IMR-90 (cell line): ENCODE data around the gene ST8SIA4. TPM values are rescaled to one million over a fixed set of nuclear protein-coding genes. Genes with fewer than 3 reads are reported as not detected.

ENCODE experiments used
- ATAC-seq: fragments of 200-7000 bp; cut with Tn5 transposase; 2 replicates; pipeline ENCODE4 v1.9.1; 2020; ENCODE audit warnings: low read depth, mild to moderate bottlenecking, moderate library complexity
- BruUV-seq: library from RNA; stranded (reverse); fragments of 400-500 nt; replicated peaks from 2 replicates; lab custom pipeline; 2021; lab: Mats Ljungman, UMichigan
- CTCF ChIA-PET: fragments of 300-600 bp; formaldehyde crosslinking; extraction: SDS; loops from one replicate; lab custom pipeline; 2021; ENCODE audit warnings: antibody characterized with exemption; lab: Yijun Ruan, JAX
- POLR2A ChIA-PET: fragments of 300-600 bp; sonication (Branson Sonifier 250); formaldehyde crosslinking; loops from one replicate; lab custom pipeline; 2022; ENCODE audit warnings: antibody characterized with exemption; ENCODE audit not compliant: unreplicated experiment; lab: Charles Lee
- DNase-seq: peaks from one replicate; pipeline ENCODE4 v3.0.0; 2013
- H2AFZ ChIP-seq: replicated peaks from 2 replicates; pipeline ENCODE3; 2013; ENCODE audit warnings: low read length, mild to moderate bottlenecking; ENCODE audit not compliant: poor library complexity
- H2AK5ac ChIP-seq: 2 replicates; pipeline ENCODE4 v1.6.1; 2013; ENCODE audit warnings: low read depth, low read length, inconsistent platforms
- H2AK9ac ChIP-seq: replicated peaks from 2 replicates; pipeline ENCODE3; 2013; ENCODE audit warnings: mild to moderate bottlenecking, low read depth, low read length, moderate library complexity; ENCODE audit not compliant: poor library complexity
- H2BK120ac ChIP-seq: 2 replicates; pipeline ENCODE4 v1.6.1; 2013; ENCODE audit warnings: low read depth, low read length, inconsistent platforms
- H2BK15ac ChIP-seq: 3 replicates; pipeline ENCODE4 v1.6.1; 2013; ENCODE audit warnings: low read depth, low read length, inconsistent platforms
- H2BK20ac ChIP-seq: 2 replicates; pipeline ENCODE4 v1.6.1; 2013; ENCODE audit warnings: low read depth, mild to moderate bottlenecking, inconsistent platforms, low read length, moderate library complexity
- H2BK5ac ChIP-seq: 2 replicates; pipeline ENCODE4 v1.6.1; 2013; ENCODE audit warnings: mild to moderate bottlenecking, low read depth, low read length, inconsistent platforms; ENCODE audit not compliant: poor library complexity, severe bottlenecking
- H3K14ac ChIP-seq: replicated peaks from 2 replicates; pipeline ENCODE4 v1.6.1; 2013; ENCODE audit warnings: low read depth, low read length, inconsistent platforms
- H3K18ac ChIP-seq: 2 replicates; pipeline ENCODE4 v1.6.1; 2013; ENCODE audit warnings: low read depth, low read length, control low read depth
- H3K23ac ChIP-seq: 2 replicates; pipeline ENCODE4 v1.6.1; 2013; ENCODE audit warnings: low read depth, low read length, inconsistent platforms
- H3K27ac ChIP-seq: 2 replicates; pipeline ENCODE4 v1.5.1; 2013; ENCODE audit warnings: mild to moderate bottlenecking, control low read depth, low read length; ENCODE audit not compliant: insufficient read depth
- H3K27me3 ChIP-seq: 2 replicates; pipeline ENCODE4 v1.6.1; 2013; ENCODE audit warnings: low read length; ENCODE audit not compliant: control insufficient read depth, insufficient read depth
- H3K36me3 ChIP-seq: 2 replicates; pipeline ENCODE4 v1.6.1; 2013; ENCODE audit warnings: low read length, mixed read lengths; ENCODE audit not compliant: control insufficient read depth, insufficient read depth
- H3K4ac ChIP-seq: 2 replicates; pipeline ENCODE4 v1.6.1; 2013; ENCODE audit warnings: low read depth, low read length, inconsistent platforms
- H3K4me1 ChIP-seq: 2 replicates; pipeline ENCODE4 v1.6.1; 2013; ENCODE audit warnings: low read length, mixed read lengths; ENCODE audit not compliant: control insufficient read depth, insufficient read depth
- H3K4me2 ChIP-seq: 2 replicates; pipeline ENCODE4 v1.6.1; 2013; ENCODE audit warnings: low read depth, mild to moderate bottlenecking, control low read depth, low read length, moderate library complexity
- H3K4me3 ChIP-seq: 2 replicates; pipeline ENCODE4 v1.5.1; 2013; ENCODE audit warnings: low read depth, mild to moderate bottlenecking, control low read depth, low read length, moderate library complexity; ENCODE audit not compliant: insufficient read depth
- H3K56ac ChIP-seq: 2 replicates; pipeline ENCODE4 v1.6.1; 2013; ENCODE audit warnings: low read length, inconsistent platforms; ENCODE audit not compliant: insufficient read depth; ENCODE audit errors: extremely low read depth
- H3K79me1 ChIP-seq, 2 experiments: 2 replicates each; pipeline ENCODE4 v1.6.1; 2013; ENCODE audit warnings: low read length in 2 of 2, inconsistent platforms in 1 of 2, low read depth in 1 of 2
- H3K9ac ChIP-seq: 2 replicates; pipeline ENCODE4 v1.6.1; 2013; ENCODE audit warnings: low read depth, low read length, control low read depth
- H3K9me1 ChIP-seq: 2 replicates; pipeline ENCODE4 v1.6.1; 2013; ENCODE audit warnings: low read length, inconsistent platforms; ENCODE audit not compliant: insufficient read depth
- H3K9me3 ChIP-seq: 2 replicates; pipeline ENCODE4 v1.6.1; 2013; ENCODE audit warnings: low read length; ENCODE audit not compliant: control insufficient read depth, insufficient read depth
- H4K20me1 ChIP-seq: 2 replicates; pipeline ENCODE4 v1.6.1; 2013; ENCODE audit warnings: low read length, inconsistent platforms; ENCODE audit not compliant: insufficient read depth
- H4K5ac ChIP-seq: 2 replicates; pipeline ENCODE4 v1.6.1; 2013; ENCODE audit warnings: mild to moderate bottlenecking, low read depth, low read length, control low read depth
- H4K8ac ChIP-seq, 2 experiments: 2 replicates each; pipeline ENCODE4 v1.6.1; 2013; ENCODE audit warnings: low read depth in 2 of 2, low read length in 2 of 2, control low read depth in 1 of 2, inconsistent platforms in 1 of 2
- H4K91ac ChIP-seq: 2 replicates; pipeline ENCODE4 v1.6.1; 2013; ENCODE audit warnings: low read depth, low read length, inconsistent platforms; ENCODE audit not compliant: insufficient read depth
- CHD1 ChIP-seq: IDR thresholded peaks from 2 replicates; pipeline ENCODE4 v1.6.1; 2012; ENCODE audit warnings: low read depth, low read length, improper control_type of control experiment
- WGBS, 2 experiments: methylation state at CpG; one replicate each; pipeline versions ENCODE4 v1.1.5 to v1.1.7; 2013; ENCODE audit warnings: missing lambda C conversion rate in 2 of 2; ENCODE audit not compliant: insufficient read length in 1 of 2; ENCODE audit errors: extremely low coverage in 2 of 2; 5-methylcytosine and 5-hydroxymethylcytosine counted together
- dilution Hi-C: fragments of 300-500 bp; cut with HindIII; formaldehyde crosslinking; loops from one replicate; pipeline ENCODE4 v1.14.3; 2018; ENCODE audit warnings: low sequenced_read_pairs; ENCODE audit not compliant: unreplicated experiment
- in situ Hi-C: fragments of 300-500 bp; cut with MboI; formaldehyde crosslinking; loops from 3 replicates; pipeline ENCODE4 v1.14.3; 2019; ENCODE audit warnings: low sequenced_read_pairs, inconsistent platforms, mixed read lengths
- intact Hi-C: fragments of 100-400 bp; cut with micrococcal nuclease; formaldehyde crosslinking; loops from 2 replicates; pipeline ENCODE4 v1.10.0; 2022
- polyA plus RNA-seq, 3 experiments: library from polyadenylated mRNA; depleted of rRNA; stranded (reverse); fragments of >200 nt; gene quantifications; 2 replicates each; pipeline ENCODE4 v1.2.3, GENCODE V29; 2012; ENCODE audit warnings: low replicate concordance in 1 of 3
- total RNA-seq: library from RNA; depleted of rRNA; stranded (reverse); fragments of >200 nt; gene quantifications from 2 replicates; pipeline ENCODE4 v1.2.3, GENCODE V29; 2012
- TF ChIP-seq, protein P1 (sequence below): conservative IDR thresholded peaks from 2 replicates; pipeline ENCODE4 v1.5.1; 2012; ENCODE audit warnings: mild to moderate bottlenecking, low read depth, low read length, improper control_type of control experiment

The ST8SIA4 gene
- total and polyA plus RNA-seq, 2 of the 4 experiments (the other 2 are of a cell fraction) = 0.02 to 0.18 TPM

DNA sequence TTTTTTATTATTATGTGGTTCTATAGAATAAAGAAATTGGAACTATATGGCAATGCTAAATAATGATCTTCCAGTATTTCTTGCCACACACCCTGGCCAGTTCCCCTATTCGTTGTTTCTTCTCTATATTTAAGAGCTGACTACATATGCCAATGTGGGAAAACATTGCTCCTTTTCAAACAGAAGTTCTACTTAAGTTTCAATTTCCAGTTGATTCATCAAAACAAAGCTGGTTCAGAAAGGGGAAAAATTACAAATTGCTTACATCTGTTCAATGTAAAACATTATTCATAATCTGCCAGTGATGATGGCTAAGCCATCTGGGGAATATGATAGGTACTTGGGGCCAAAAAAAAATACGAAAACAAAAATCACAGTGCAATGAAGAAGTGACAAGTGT, 76.9 kb downstream of the ST8SIA4 start:
- H3K27ac ChIP-seq = no peak overlapping the region
- H2AK5ac ChIP-seq = no peak overlapping the region
- H3K9me1 ChIP-seq = no peaks in the 10 kb centered on the region
- H3K4ac ChIP-seq = no peak overlapping the region
- no peak overlapping the region for H2BK120ac ChIP-seq
- dilution Hi-C loops = no loop called here
- no peaks in the 10 kb centered on the region for H3K36me3 ChIP-seq
- no peaks in the 10 kb centered on the region for H3K79me1 ChIP-seq
- no peak overlapping the region for H3K4me3 ChIP-seq
- H3K14ac ChIP-seq = no peak overlapping the region
- ATAC-seq (no peak), DNase-seq (no peak)
- no peak overlapping the region for H3K23ac ChIP-seq
- H3K9ac ChIP-seq = no peak overlapping the region
- no peak overlapping the region for H3K18ac ChIP-seq
- H2BK15ac ChIP-seq = no peak overlapping the region
- ChIA-PET CTCF (interaction anchor here (0.7 kb wide), 1 partner anchor 227 kb away, joined by 3 read pairs; no protein-coding TSS in a partner anchor), POLR2A (no interaction called here)
- H4K5ac ChIP-seq = no peak overlapping the region
- in situ Hi-C loops = no loop called here
- H4K20me1 ChIP-seq = no peaks in the 10 kb centered on the region
- no peaks in the 10 kb centered on the region for H3K9me3 ChIP-seq
- no peak overlapping the region for H4K91ac ChIP-seq
- H2BK20ac ChIP-seq = no peak overlapping the region
- no peak overlapping the region for H4K8ac ChIP-seq
- H3K4me1 ChIP-seq = no peaks in the 10 kb centered on the region
- TF ChIP-seq, protein P1, sequence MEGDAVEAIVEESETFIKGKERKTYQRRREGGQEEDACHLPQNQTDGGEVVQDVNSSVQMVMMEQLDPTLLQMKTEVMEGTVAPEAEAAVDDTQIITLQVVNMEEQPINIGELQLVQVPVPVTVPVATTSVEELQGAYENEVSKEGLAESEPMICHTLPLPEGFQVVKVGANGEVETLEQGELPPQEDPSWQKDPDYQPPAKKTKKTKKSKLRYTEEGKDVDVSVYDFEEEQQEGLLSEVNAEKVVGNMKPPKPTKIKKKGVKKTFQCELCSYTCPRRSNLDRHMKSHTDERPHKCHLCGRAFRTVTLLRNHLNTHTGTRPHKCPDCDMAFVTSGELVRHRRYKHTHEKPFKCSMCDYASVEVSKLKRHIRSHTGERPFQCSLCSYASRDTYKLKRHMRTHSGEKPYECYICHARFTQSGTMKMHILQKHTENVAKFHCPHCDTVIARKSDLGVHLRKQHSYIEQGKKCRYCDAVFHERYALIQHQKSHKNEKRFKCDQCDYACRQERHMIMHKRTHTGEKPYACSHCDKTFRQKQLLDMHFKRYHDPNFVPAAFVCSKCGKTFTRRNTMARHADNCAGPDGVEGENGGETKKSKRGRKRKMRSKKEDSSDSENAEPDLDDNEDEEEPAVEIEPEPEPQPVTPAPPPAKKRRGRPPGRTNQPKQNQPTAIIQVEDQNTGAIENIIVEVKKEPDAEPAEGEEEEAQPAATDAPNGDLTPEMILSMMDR = no peak
- TF ChIP-seq CHD1 = no peak
- no peak overlapping the region for H2AK9ac ChIP-seq
- no peaks in the 10 kb centered on the region for H3K27me3 ChIP-seq
- no peak overlapping the region for H3K4me2 ChIP-seq
- WGBS, 2 experiments = no CpG with 5 or more reads among the region's 2 CpGs
- H3K56ac ChIP-seq = no peak overlapping the region
- H2BK5ac ChIP-seq = no peak overlapping the region
- intact Hi-C loops = no loop called here
- no TSS peak for BruUV-seq
- no peak overlapping the region for H2AFZ ChIP-seq
